GM18498 (cell line): ENCODE measurements around the gene TMEM200A.
A peak's percentile ranks its signal among the peaks of the same experiment; 100 is the strongest.
"Not testable (repeated sequence)": the region's sequence is repeated elsewhere in the genome, so short reads cannot be mapped to it uniquely, and the experiment has no call there.

Experiments used
- ATAC-seq: cut with Tn5 transposase; IDR thresholded peaks from one replicate; pipeline ENCODE4 v1.9.1; 2021; ENCODE audit warnings: mild to moderate bottlenecking, moderate library complexity; ENCODE audit not compliant: unreplicated experiment

TMEM200A gene

GRCh38 chr6:130365166-130366106 is at the start of gene TMEM200A:
TSS of gene TMEM200A (plus strand) at chr6:130366017. CDS start at chr6:130440423, 74,406 bp downstream.
- peak; percentile 72 for ATAC-seq

GRCh38 chr6:130320908-130321307 is 44.9 kb upstream of the TMEM200A start:
- no peak for ATAC-seq

GRCh38 chr6:130322673-130323268 is 43.0 kb upstream of the TMEM200A start:
- ATAC-seq: peak; percentile 54

DNA sequence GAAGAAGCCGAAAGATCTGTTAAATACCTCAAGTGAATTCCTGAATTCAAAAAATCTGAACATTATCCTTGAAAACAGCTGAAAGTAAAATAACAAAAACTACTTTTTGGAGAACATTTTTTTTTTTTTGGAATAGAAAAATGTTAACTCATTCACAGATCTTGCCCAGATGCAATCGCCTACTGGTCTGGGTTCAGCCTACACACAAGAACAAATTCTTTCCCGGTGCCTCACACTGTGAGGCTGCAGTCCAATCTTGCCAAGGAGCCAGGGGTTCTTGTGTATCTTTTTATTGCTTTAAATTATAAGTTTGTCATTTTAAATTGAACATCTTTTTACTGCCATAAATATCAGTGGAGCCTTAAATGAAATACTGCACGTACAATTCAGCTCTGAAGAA is 41.2 kb upstream of the TMEM200A start:
- ATAC-seq: no peak

GRCh38 chr6:130326496-130326895 is 39.3 kb upstream of the TMEM200A start:
- ATAC-seq: no peak

DNA sequence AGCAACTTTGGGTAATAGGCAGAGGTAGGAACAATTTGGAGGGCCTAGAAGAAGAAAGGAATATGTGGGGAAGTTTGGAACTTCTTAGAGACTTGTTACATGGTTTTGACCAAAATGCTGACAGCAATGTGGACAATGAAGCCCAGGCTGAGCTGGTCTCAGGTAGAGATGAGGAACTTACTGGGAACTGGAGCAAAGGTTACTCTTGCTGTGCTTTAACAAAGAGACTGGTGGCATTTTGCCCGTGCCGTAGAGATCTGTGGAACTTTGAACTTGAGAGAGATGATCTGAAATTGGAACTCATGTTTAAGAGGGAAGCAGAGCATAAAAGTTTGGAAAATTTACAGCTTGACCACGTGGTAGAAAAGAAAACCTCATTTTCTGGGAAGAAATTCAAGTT is 28.3 kb upstream of the TMEM200A start:
- no peak for ATAC-seq

DNA sequence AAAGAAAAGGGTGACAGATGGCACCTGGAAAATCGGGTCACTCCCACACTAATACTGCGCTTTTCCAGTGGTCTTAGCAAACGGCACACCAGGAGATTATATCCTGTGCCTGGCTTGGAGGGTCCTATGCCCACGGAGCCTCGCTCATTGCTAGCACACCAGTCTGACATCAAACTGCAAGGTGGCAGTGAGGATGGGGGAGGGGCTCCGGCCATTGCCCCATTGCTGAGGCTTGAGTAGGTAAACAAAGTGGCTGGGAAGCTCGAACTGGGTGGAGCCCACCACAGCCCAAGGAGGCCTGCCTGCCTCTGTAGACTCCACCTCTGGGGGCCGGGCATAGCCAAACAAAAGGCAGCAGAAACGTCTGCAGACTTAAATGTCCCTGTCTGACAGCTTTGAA is 19.5 kb upstream of the TMEM200A start:
- not testable (repeated sequence) for ATAC-seq

- no peak for ATAC-seq
Observed at GRCh38 chr6:130354322-130354721, 11.5 kb upstream of the TMEM200A start.

DNA sequence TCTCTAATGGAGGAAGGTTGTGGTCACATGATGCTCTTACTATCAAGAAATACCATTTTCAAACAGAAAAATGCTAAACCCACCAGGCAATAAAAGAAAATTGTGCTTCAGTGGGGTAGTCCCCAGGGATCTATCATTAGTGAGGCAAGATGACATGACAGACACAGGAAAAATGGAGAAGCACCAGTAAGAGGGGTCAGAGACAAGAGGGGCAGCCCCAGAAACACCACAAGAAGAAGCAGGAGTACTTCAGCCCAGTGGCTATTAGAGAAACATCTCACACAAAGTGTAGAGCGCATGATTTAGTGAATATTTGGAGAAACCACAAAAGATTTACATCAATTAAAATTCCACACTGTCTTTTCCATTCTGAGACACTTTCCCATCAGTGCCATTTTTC is 10.2 kb upstream of the TMEM200A start:
- no peak for ATAC-seq

GRCh38 chr6:130357436-130357835 is 8.4 kb upstream of the TMEM200A start:
- no peak for ATAC-seq

- no peak for ATAC-seq
Observed at GRCh38 chr6:130359736-130360135, 6.1 kb upstream of the TMEM200A start.

GRCh38 chr6:130362128-130362527 is 3.7 kb upstream of the TMEM200A start:
- ATAC-seq: no peak

DNA sequence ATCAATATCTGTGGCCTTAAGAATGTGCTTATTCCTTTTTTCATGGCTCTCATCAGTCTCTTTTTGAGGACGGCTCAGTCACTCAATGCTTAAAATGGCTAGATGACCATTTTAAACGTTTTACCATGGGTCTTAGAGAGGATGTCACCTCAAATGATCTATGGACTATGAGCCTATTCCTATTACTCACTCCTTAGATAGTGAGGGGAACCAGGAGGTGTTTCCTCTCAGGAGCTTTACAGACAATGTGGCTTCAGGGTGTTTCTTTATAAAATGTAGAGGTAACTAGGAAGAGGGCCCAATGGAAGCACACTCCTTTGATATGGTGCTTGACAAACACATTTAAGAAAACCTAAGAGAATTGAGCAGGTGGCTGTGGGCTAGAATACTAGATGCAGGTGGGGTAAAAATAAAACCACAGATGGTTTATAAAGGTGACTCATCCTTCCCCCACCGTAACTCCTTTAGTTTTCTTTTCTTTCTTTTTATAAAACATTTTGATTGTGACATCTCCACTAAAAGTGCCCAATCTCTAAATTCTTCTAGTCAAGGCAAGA is 1.5 kb upstream of the TMEM200A start:
- no peak for ATAC-seq

DNA sequence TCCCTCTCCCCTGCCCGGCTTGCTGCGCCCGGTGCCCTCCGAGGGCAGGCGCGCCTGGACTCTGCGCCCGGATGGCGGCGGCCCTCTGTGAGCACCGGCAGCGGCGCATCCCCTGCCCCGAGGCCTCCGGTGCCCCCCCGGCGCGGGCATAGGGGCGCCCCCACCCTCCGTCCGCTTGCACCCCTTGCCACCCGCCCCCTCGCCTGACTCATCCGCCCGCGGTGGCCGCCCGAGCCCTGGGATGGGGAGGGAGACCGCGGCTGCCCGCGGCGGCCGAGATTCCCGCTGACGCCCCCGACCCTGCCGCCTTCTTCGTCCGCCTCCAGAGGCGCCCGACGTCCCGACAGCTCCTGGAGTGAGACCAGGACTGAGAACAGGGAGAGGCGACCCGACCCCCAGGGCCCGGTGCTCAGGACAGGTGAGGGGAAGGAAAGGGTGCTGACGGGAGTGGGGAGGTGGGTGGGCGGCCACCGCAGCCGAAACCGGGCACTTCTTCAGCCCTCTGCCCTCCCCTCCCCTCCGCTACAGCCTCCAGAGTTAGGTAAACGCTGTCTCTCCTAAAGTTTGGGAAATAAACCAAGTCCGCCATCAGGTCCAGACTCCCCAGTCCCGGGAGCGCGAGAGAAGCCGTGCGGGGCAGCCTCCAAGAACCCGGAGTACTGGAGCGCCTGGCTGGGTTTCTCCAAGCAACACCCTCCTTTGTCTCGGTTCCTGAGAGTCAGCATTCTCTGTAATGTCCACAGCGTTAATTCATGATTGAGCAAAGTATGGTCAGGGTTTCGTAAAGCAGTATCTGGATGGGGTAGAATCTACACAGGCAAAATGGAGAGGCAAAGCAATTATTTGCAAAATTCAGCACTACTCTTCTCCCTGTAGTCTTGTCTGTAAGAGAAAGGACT is 539 bp downstream of the TMEM200A start:
- peak; percentile 26 for ATAC-seq

- ATAC-seq: no peak
Observed at GRCh38 chr6:130367767-130368166, 1.9 kb downstream of the TMEM200A start.

DNA sequence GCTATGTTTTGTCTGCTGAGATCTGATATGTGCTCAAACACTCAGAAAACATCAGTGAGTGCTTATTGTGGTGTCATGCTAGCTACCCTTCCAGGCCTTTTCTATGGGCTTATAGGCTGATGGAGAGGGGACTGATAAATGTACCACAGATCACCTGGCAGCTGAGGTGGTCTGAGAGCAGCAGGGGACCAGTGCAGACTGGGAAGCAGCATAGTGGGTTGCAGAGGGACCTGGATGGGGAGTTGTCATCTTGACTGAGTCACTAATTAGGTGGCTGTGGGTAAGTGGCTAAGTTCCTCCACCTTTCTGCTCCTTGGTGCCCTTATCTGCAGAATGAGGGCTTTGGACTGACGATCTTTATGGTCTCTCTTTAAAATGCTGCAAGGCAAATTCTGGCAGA is 2.8 kb downstream of the TMEM200A start:
- no peak for ATAC-seq

- no peak for ATAC-seq
Observed at GRCh38 chr6:130369831-130370230, 4.0 kb downstream of the TMEM200A start.

DNA sequence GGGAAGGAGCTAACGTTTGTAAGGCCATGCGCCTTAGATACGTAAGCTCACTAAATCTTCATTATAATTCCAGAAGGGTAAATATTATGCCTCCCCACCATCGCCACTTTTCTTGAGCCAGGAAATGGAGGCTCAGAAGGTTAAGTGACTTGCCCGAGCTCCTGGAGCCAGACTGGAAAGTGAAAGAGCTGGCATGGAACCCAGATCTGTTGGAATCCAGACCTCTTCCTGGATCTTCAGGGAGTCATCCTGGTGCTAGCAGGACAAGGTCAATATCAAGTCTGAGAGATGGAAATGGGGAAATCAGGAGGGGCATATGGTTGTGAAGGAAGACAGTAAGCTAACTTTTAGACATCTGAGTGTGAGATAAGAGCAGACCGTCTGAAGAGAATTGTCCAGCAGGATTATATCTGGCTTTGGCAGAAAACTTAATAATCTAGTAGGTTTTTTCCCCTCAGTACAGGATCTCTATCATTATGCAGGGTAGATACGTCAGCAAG is 6.2 kb downstream of the TMEM200A start:
- ATAC-seq: no peak

- no peak for ATAC-seq
Observed at GRCh38 chr6:130372786-130373185, 7.0 kb downstream of the TMEM200A start.

DNA sequence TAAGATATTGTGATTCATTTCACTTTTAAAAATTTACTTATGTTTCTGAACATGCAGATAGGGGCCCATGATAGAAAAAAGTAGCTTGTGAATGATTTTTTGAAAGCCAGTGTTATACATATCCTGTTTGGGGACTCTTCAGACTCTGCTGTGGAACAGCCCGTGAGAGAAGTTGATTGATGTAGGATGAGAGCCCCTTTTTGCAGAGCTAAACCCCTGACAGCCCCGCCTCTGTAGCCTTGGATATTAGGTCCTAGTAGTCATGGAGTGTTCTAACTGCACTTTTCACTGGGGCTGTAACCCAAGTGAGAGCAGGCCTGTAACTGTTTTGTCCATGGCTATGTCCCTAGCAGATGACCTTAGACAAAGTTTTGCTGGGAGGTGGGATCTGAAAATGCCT is 8.2 kb downstream of the TMEM200A start:
- no peak for ATAC-seq

DNA sequence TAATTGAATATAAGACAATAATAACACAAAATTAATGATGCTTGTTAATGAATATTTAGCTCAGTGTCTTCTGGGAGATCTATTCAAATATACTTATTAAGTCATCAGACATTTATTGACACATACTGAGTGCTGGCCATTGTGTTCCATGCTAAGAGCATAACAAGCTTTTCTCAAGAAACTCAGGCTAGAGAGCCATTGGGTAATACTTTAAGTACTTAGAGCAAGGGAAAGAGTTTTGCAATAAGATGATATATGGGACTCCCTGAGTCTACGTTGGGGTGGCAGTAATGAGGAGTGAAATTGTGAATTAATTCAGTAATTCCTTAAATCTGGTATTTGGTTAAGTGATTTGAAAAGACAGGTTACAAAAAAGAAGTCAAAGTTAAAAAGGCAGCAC is 11.1 kb downstream of the TMEM200A start:
- ATAC-seq: no peak
